ENCODE results near the gene TPP1. TPM values are rescaled to one million over a fixed set of nuclear protein-coding genes. Genes with fewer than 3 reads are reported as not detected.

The TPP1 gene
- total RNA-seq, 4 donors from 2014 or later = 51.3 to 97.3 (median 69.1) TPM

GRCh38 chr11:6633422-6634408, 14.5 kb upstream of the TPP1 start:
- Histone ChIP-seq H3K4me3 (replicated peaks in 1 of 3) (no peak overlapping the region), H3K27me3 (no peaks in the 10 kb centered on the region), H3K4me1 (peaks cover 11 to 41% of the 10 kb centered on the region in 2 donors), H3K27ac (peak overlapping the region in 1 of 3 donors; percentile 23), H3K9me3 (no peaks in the 10 kb centered on the region), H3K36me3 (no peaks in the 10 kb centered on the region)
- WGBS, 2 donors = 89% methylated on average over 16 of the region's 16 CpGs
- intact Hi-C loops (cut with DNase I) = no loop called here
- TF ChIP-seq CTCF (IDR thresholded peaks at IDR 0.05) = no peak
- TF ChIP-seq POLR2A (IDR thresholded peaks at IDR 0.05) = no peak
- DNase-seq = no peak

GRCh38 chr11:6632116-6633073, 13.2 kb upstream of the TPP1 start:
- 94 to 96% methylated on average over 17 to 24 of the region's 29 CpGs for WGBS, 2 donors
- H3K36me3 ChIP-seq = no peaks in the 10 kb centered on the region

GRCh38 chr11:6631361-6631890, 12.2 kb upstream of the TPP1 start:
- TF ChIP-seq CTCF (IDR thresholded peaks at IDR 0.05) = no peak
- TF ChIP-seq POLR2A (IDR thresholded peaks at IDR 0.05) = no peak
- no peak overlapping the region for H3K27ac ChIP-seq
- H3K27me3 ChIP-seq = no peaks in the 10 kb centered on the region
- 85 to 90% methylated on average over 11 of the region's 11 CpGs for WGBS, 2 donors
- DNase-seq = no peak
- no peaks in the 10 kb centered on the region for H3K9me3 ChIP-seq
- no peaks in the 10 kb centered on the region for H3K36me3 ChIP-seq
- H3K4me1 ChIP-seq = peaks cover 0 to 22% of the 10 kb centered on the region in 2 donors
- H3K4me3 ChIP-seq (replicated peaks in 1 of 3) = no peak overlapping the region
- intact Hi-C loops (cut with DNase I) = no loop called here

More at GRCh38 chr11:6632116-6633073, 13.2 kb upstream of the TPP1 start:
- no peak overlapping the region for H3K27ac ChIP-seq
- no peak overlapping the region for H3K4me3 ChIP-seq (replicated peaks in 1 of 3)
- no peak for DNase-seq
- no peak for TF ChIP-seq CTCF (IDR thresholded peaks at IDR 0.05)
- no peak for TF ChIP-seq POLR2A (IDR thresholded peaks at IDR 0.05)
- intact Hi-C loops (cut with DNase I) = no loop called here
- peaks cover under 1 to 30% of the 10 kb centered on the region in 2 donors for H3K4me1 ChIP-seq
- no peaks in the 10 kb centered on the region for H3K27me3 ChIP-seq
- H3K9me3 ChIP-seq = no peaks in the 10 kb centered on the region

- intact Hi-C loops (cut with DNase I) = no loop called here
- 60 to 73% methylated on average over 18 to 22 of the region's 28 CpGs for WGBS, 2 donors
- Histone ChIP-seq H3K36me3 (peaks cover 0 to under 1% of the 10 kb centered on the region in 2 donors), H3K4me1 (peaks cover 0 to 16% of the 10 kb centered on the region in 2 donors), H3K4me3 (replicated peaks in 1 of 3) (peak overlapping the region in 1 of 3 donors; percentile 24), H3K27me3 (no peaks in the 10 kb centered on the region), H3K27ac (no peak overlapping the region), H3K9me3 (no peaks in the 10 kb centered on the region)
- TF ChIP-seq POLR2A (IDR thresholded peaks at IDR 0.05) (no peak), CTCF (IDR thresholded peaks at IDR 0.05) (no peak)
- peak in 1 of 2 donors; percentile 33 for DNase-seq
Measured at GRCh38 chr11:6630632-6631291, 11.5 kb upstream of the TPP1 start.

All from thyroid gland (tissue), 4 donors.